ENCODE results near the gene SLC30A9.

SLC30A9 gene

GRCh38 chr4:42008011-42008786 is 17.9 kb downstream of the SLC30A9 start:
- no peak for DNase-seq

- DNase-seq, result no peak
These were observed 25.1 kb downstream of the SLC30A9 start for GRCh38 chr4:42015438-42015837.

- no peak for DNase-seq
These were observed 28.1 kb downstream of the SLC30A9 start for GRCh38 chr4:42018451-42018850.

- no peak for DNase-seq
These were observed 58.1 kb downstream of the SLC30A9 start for GRCh38 chr4:42048394-42048793.

- DNase-seq, result no peak
These were observed 60.4 kb downstream of the SLC30A9 start for GRCh38 chr4:42050516-42051249.

- no peak for DNase-seq
These were observed 76.1 kb downstream of the SLC30A9 start for GRCh38 chr4:42066402-42066801.

GRCh38 chr4:42067264-42067663 is 76.9 kb downstream of the SLC30A9 start:
- no peak for DNase-seq

- DNase-seq, result no peak
These were observed 80.1 kb downstream of the SLC30A9 start for GRCh38 chr4:42070463-42070862.

- DNase-seq, result no peak
These were observed 84.0 kb downstream of the SLC30A9 start for GRCh38 chr4:42074294-42074693.

GRCh38 chr4:42078184-42078801 is 88.0 kb downstream of the SLC30A9 start:
- no peak for DNase-seq

GRCh38 chr4:42080306-42080705 is 90.0 kb downstream of the SLC30A9 start:
- DNase-seq, result no peak

GRCh38 chr4:42083816-42084215 is 93.5 kb downstream of the SLC30A9 start:
- DNase-seq, result no peak

- no peak for DNase-seq
These were observed 98.1 kb downstream of the SLC30A9 start for GRCh38 chr4:42088386-42088785.

GRCh38 chr4:42101446-42101975 is 111.2 kb downstream of the SLC30A9 start:
- no peak for DNase-seq

- peak; percentile 7 for DNase-seq
These were observed 114.2 kb downstream of the SLC30A9 start for GRCh38 chr4:42104521-42104920.

GRCh38 chr4:42112846-42113245 is 122.5 kb downstream of the SLC30A9 start:
- DNase-seq, result no peak

GRCh38 chr4:42119886-42120285 is 129.6 kb downstream of the SLC30A9 start:
- DNase-seq, result no peak

- DNase-seq, result no peak
These were observed 131.9 kb downstream of the SLC30A9 start for GRCh38 chr4:42122237-42122636.

- DNase-seq, result no peak
These were observed 132.8 kb downstream of the SLC30A9 start for GRCh38 chr4:42123071-42123644.

- no peak for DNase-seq
These were observed 141.8 kb downstream of the SLC30A9 start for GRCh38 chr4:42132099-42132498.

GRCh38 chr4:42133006-42133405 is 142.7 kb downstream of the SLC30A9 start:
- DNase-seq, result no peak

GRCh38 chr4:42136371-42136770 is 146.0 kb downstream of the SLC30A9 start:
- DNase-seq, result no peak
